OCI-LY7 (cell line): ENCODE results near the gene ERICH2.

ENCODE experiments used
- EZH2phosphoT487 ChIP-seq: fragments of 200-600 bp; sonication (generic); IDR thresholded peaks from 2 replicates; pipeline ENCODE4 v1.6.1; 2018; ENCODE audit warnings: low read depth, borderline replicate concordance, mild to moderate bottlenecking, mixed run types, antibody characterized with exemption, low read length, moderate library complexity, mixed read lengths
- TF ChIP-seq, protein P1 (sequence below): fragments of 200-600 bp; sonication (generic); conservative IDR thresholded peaks from 2 replicates; pipeline ENCODE4 v1.5.1; 2014; ENCODE audit warnings: mild to moderate bottlenecking, antibody characterized with exemption, low read length, moderate library complexity, mixed read lengths

DNA sequence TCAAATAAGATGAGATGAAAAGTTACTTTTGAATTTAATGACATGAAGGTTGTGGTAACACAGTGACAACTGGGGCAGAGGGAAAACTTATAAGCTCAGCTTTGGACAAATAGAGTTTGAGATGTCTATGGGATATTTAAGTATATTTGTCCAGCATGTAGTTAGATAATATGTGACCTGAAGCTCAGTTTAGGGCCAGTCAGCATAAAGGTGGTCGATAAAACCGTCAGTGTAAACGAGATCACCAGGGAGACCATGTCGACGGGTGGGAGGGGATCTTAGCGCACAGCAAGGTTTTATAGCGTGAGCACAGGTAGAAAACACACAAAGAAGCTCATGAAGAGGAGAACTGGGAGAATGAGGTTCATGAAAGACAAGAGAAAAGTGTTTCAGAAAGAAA is 7.4 kb upstream of the ERICH2 start:
- TF ChIP-seq, protein P1, sequence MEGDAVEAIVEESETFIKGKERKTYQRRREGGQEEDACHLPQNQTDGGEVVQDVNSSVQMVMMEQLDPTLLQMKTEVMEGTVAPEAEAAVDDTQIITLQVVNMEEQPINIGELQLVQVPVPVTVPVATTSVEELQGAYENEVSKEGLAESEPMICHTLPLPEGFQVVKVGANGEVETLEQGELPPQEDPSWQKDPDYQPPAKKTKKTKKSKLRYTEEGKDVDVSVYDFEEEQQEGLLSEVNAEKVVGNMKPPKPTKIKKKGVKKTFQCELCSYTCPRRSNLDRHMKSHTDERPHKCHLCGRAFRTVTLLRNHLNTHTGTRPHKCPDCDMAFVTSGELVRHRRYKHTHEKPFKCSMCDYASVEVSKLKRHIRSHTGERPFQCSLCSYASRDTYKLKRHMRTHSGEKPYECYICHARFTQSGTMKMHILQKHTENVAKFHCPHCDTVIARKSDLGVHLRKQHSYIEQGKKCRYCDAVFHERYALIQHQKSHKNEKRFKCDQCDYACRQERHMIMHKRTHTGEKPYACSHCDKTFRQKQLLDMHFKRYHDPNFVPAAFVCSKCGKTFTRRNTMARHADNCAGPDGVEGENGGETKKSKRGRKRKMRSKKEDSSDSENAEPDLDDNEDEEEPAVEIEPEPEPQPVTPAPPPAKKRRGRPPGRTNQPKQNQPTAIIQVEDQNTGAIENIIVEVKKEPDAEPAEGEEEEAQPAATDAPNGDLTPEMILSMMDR = no peak
- TF ChIP-seq EZH2phosphoT487 = no peak
